ENCODE data around the gene TRPM5.
"Not testable (repeated sequence)": the region's sequence is repeated elsewhere in the genome, so short reads cannot be mapped to it uniquely, and the experiment has no call there.

Gene TRPM5

GRCh38 chr11:2482745-2483144 lies 38.4 kb upstream of the TRPM5 start:
- Histone ChIP-seq H3K36me3 (ENCODE audit: control insufficient read depth, insufficient read depth, low read length) (no peaks in the 10 kb centered on the region), H3K27me3 (replicated peaks; ENCODE audit: control insufficient read depth, insufficient read depth, low read length) (no peaks in the 10 kb centered on the region; the same call in 1 of the 2 replicates), H3K4me3 (replicated peaks; ENCODE audit: low read depth, low read length) (no peak overlapping the region)
- DNase-seq (ENCODE audit: extremely low read depth, insufficient read length) = no peak
- TF ChIP-seq CTCF (IDR thresholded peaks at IDR 0.05; ENCODE audit: insufficient read depth, low read length, poor library complexity, severe bottlenecking) = no peak

GRCh38 chr11:2482204-2482603 lies 37.9 kb upstream of the TRPM5 start:
- no peaks in the 10 kb centered on the region for H3K36me3 ChIP-seq (ENCODE audit: control insufficient read depth, insufficient read depth, low read length)
- no peak overlapping the region for H3K4me3 ChIP-seq (replicated peaks; ENCODE audit: low read depth, low read length)
- TF ChIP-seq CTCF (IDR thresholded peaks at IDR 0.05; ENCODE audit: insufficient read depth, low read length, poor library complexity, severe bottlenecking) = no peak
- no peaks in the 10 kb centered on the region; the same call in 1 of the 2 replicates for H3K27me3 ChIP-seq (replicated peaks; ENCODE audit: control insufficient read depth, insufficient read depth, low read length)
- no peak for DNase-seq (ENCODE audit: extremely low read depth, insufficient read length)

- no peak overlapping the region for H3K4me3 ChIP-seq (replicated peaks; ENCODE audit: low read depth, low read length)
- DNase-seq (ENCODE audit: extremely low read depth, insufficient read length) = no peak
- H3K27me3 ChIP-seq (replicated peaks; ENCODE audit: control insufficient read depth, insufficient read depth, low read length) = no peaks in the 10 kb centered on the region; the same call in 1 of the 2 replicates
- H3K36me3 ChIP-seq (ENCODE audit: control insufficient read depth, insufficient read depth, low read length) = no peaks in the 10 kb centered on the region
- TF ChIP-seq CTCF (IDR thresholded peaks at IDR 0.05; ENCODE audit: insufficient read depth, low read length, poor library complexity, severe bottlenecking) = no peak
These were observed 36.9 kb upstream of the TRPM5 start for GRCh38 chr11:2481253-2481652.

- TF ChIP-seq CTCF (IDR thresholded peaks at IDR 0.05; ENCODE audit: insufficient read depth, low read length, poor library complexity, severe bottlenecking) = no peak
- Histone ChIP-seq H3K36me3 (ENCODE audit: control insufficient read depth, insufficient read depth, low read length) (no peaks in the 10 kb centered on the region), H3K27me3 (replicated peaks; ENCODE audit: control insufficient read depth, insufficient read depth, low read length) (no peaks in the 10 kb centered on the region; the same call in 1 of the 2 replicates), H3K4me3 (replicated peaks; ENCODE audit: low read depth, low read length) (no peak overlapping the region)
- no peak for DNase-seq (ENCODE audit: extremely low read depth, insufficient read length)
These were observed 36.5 kb upstream of the TRPM5 start for GRCh38 chr11:2480874-2481220.

- H3K36me3 ChIP-seq (ENCODE audit: control insufficient read depth, insufficient read depth, low read length) = not testable (repeated sequence)
These were observed 36.0 kb upstream of the TRPM5 start for GRCh38 chr11:2480067-2480873.

GRCh38 chr11:2477936-2478335 lies 33.6 kb upstream of the TRPM5 start:
- DNase-seq (ENCODE audit: extremely low read depth, insufficient read length) = no peak
- Histone ChIP-seq H3K27me3 (replicated peaks; ENCODE audit: control insufficient read depth, insufficient read depth, low read length) (no peaks in the 10 kb centered on the region; the same call in 1 of the 2 replicates), H3K4me3 (replicated peaks; ENCODE audit: low read depth, low read length) (no peak overlapping the region), H3K36me3 (ENCODE audit: control insufficient read depth, insufficient read depth, low read length) (no peaks in the 10 kb centered on the region)
- no peak for TF ChIP-seq CTCF (IDR thresholded peaks at IDR 0.05; ENCODE audit: insufficient read depth, low read length, poor library complexity, severe bottlenecking)

More at GRCh38 chr11:2480067-2480873, 36.0 kb upstream of the TRPM5 start:
- not testable (repeated sequence) for H3K4me3 ChIP-seq (replicated peaks; ENCODE audit: low read depth, low read length); H3K27me3 ChIP-seq (replicated peaks; ENCODE audit: control insufficient read depth, insufficient read depth, low read length); DNase-seq (ENCODE audit: extremely low read depth, insufficient read length)

All from GM06990 (cell line).